ENCODE data around the gene VARS2. TPM values are rescaled to one million over a fixed set of nuclear protein-coding genes. Genes with fewer than 3 reads are reported as not detected.
"Not testable (repeated sequence)": the region's sequence is repeated elsewhere in the genome, so short reads cannot be mapped to it uniquely, and the experiment has no call there.

Gene VARS2
- total and polyA plus RNA-seq, 8 donors, result 34.0 to 54.3 (median 44.7) TPM

DNA sequence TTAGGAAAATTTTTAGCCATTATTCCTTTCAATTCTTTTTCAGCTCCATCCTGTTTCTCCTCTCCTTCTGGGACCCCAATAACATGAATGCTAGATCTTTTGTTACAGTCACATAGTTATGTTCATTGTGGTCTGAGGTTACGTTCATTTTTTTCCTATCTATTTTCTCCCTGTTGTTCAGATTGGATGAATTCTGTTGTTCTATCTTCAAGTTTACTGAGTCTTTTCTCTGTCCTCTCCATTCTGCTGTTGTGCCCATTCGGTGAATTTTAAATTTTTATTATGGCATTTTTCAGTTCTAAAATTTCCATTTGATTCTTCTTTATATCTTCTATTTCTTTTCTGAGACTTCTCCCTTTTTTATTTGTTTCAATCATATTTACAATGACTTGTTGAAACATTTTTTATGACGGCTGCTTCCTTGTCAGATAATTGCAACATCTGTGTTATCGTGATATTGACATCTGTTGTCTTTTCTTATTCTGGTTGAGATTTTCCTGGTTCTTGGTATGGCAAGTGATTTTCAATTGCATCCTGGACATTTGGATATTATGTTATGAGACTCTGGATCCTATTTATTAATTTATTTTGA, 42.4 kb upstream of the VARS2 start:
- Histone ChIP-seq H3K9me3 (peaks cover 0 to 35% of the 10 kb centered on the region in 2 donors), H3K27ac (no peak overlapping the region), H3K36me3 (no peaks in the 10 kb centered on the region), H3K27me3 (no peaks in the 10 kb centered on the region), H3K4me1 (no peaks in the 10 kb centered on the region), H3K4me3 (no peak overlapping the region)
- TF ChIP-seq, protein P1, sequence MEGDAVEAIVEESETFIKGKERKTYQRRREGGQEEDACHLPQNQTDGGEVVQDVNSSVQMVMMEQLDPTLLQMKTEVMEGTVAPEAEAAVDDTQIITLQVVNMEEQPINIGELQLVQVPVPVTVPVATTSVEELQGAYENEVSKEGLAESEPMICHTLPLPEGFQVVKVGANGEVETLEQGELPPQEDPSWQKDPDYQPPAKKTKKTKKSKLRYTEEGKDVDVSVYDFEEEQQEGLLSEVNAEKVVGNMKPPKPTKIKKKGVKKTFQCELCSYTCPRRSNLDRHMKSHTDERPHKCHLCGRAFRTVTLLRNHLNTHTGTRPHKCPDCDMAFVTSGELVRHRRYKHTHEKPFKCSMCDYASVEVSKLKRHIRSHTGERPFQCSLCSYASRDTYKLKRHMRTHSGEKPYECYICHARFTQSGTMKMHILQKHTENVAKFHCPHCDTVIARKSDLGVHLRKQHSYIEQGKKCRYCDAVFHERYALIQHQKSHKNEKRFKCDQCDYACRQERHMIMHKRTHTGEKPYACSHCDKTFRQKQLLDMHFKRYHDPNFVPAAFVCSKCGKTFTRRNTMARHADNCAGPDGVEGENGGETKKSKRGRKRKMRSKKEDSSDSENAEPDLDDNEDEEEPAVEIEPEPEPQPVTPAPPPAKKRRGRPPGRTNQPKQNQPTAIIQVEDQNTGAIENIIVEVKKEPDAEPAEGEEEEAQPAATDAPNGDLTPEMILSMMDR (IDR thresholded peaks at IDR 0.05), result no peak
- intact Hi-C loops (cut with DNase I), result loop anchor here in 1 of 2 donors (10.0 kb wide), 1 partner anchor 137 kb away; no protein-coding TSS in a partner anchor
- no peak for DNase-seq
- ATAC-seq, result no peak

DNA sequence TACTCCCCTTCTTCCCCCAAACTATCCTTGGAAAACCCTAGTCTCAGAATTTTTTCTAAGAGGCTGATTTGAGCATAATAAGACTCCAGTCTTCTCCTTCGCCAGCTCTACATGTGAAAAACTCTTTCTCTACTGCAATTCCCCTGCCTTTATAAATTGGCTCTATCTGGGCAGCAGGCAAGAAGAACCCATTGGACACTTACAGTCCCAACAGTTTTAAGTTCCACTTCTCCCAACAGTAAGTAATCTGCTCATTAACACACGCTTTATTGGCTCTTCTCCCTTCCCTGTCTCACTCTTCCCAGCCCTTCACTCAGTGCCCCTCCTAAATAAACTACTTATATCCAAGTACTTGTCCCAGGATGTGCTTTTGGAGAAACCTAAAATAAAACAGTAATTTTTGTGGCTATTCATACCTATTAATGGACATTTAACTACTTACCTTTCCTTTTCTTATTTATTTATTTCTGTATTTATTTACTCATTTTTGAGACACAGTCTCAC, 40.8 kb upstream of the VARS2 start:
- Histone ChIP-seq H3K27me3 (no peaks in the 10 kb centered on the region), H3K9me3 (peaks cover 0 to 31% of the 10 kb centered on the region in 2 donors), H3K4me3 (no peak overlapping the region), H3K36me3 (no peaks in the 10 kb centered on the region), H3K4me1 (peaks cover 9 to 11% of the 10 kb centered on the region in 2 donors), H3K27ac (no peak overlapping the region)
- intact Hi-C loops (cut with DNase I), result loop anchor here in 1 of 2 donors (10.0 kb wide), 1 partner anchor 138 kb away; no protein-coding TSS in a partner anchor
- ATAC-seq, result no peak
- no peak for DNase-seq
- TF ChIP-seq, protein P1 (IDR thresholded peaks at IDR 0.05), result no peak

DNA sequence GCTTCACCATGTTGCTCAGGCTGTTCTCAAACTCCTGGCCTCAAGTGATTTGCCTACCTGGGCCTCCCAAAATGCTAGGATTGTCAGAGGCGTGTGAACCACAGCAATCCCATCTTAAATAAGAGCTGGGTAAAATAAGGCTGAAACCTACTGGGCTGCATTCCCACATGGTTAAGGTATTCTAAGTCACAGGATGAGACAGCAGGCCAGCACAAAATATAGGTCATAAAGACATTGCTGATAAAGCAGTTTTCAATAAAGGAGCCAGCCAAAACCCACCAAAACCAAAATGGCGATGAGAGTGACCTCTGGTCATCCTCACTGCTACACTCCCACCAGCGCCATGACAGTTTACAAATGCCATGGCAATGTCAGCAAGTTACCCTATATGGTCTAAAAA, 40.2 kb upstream of the VARS2 start:
- H3K27ac ChIP-seq, DNase-seq, ATAC-seq, H3K27me3 ChIP-seq, H3K4me3 ChIP-seq, H3K36me3 ChIP-seq: not testable (repeated sequence)
- H3K4me1 ChIP-seq, result peaks cover 9 to 11% of the 10 kb centered on the region in 2 donors
- intact Hi-C loops (cut with DNase I), result loop anchor here in 1 of 2 donors (10.0 kb wide), 1 partner anchor 139 kb away; no protein-coding TSS in a partner anchor
- peaks cover 0 to 26% of the 10 kb centered on the region in 2 donors for H3K9me3 ChIP-seq

DNA sequence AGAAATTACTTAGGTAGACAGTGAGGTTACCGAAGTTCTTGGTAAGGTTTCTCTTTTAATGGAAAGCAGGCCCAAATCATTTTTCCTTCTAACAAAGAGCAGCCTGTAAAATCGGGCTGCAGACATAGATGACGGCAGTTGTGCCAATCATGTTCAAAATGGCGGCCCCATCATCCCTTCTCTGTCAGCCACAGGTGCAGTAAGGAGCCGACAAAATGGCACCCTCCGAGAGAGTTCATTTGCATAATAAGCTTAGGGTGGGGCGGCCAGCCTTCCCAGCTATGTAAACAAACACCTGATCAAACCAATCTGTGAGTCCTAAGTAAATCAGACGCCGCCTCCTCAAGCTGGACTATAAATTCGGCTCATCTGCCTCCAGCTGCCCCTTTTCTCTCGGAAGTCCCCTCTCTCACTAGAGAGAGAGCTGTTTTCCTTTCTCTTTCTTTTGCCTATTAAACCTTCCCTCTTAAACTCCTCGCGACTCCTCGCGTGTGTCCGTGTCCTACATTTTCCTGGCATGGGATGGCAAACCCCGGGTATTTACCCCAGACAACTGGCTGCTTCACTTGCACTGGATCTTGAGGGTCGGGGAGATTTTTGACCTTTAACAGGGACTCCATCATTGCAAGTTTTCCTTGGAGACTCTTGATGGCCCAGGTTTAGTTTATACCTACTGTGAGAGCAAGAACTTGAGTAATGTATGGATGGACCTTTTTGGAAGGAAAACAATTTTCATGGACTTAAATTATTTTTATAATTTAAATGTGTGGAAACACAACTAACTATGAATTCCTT, 38.6 kb upstream of the VARS2 start:
- Histone ChIP-seq H3K27me3 (no peaks in the 10 kb centered on the region), H3K4me1 (peaks cover 9 to 11% of the 10 kb centered on the region in 2 donors), H3K36me3 (no peaks in the 10 kb centered on the region), H3K4me3 (no peak overlapping the region), H3K9me3 (peaks cover 0 to 13% of the 10 kb centered on the region in 2 donors), H3K27ac (no peak overlapping the region)
- DNase-seq, result no peak
- TF ChIP-seq, protein P1 (IDR thresholded peaks at IDR 0.05), result no peak
- intact Hi-C loops (cut with DNase I), result loop anchor here in 1 of 2 donors (5.0 to 10.0 kb wide), 2 partner anchors 43 to 141 kb away; no protein-coding TSS in a partner anchor
- no peak for ATAC-seq

DNA sequence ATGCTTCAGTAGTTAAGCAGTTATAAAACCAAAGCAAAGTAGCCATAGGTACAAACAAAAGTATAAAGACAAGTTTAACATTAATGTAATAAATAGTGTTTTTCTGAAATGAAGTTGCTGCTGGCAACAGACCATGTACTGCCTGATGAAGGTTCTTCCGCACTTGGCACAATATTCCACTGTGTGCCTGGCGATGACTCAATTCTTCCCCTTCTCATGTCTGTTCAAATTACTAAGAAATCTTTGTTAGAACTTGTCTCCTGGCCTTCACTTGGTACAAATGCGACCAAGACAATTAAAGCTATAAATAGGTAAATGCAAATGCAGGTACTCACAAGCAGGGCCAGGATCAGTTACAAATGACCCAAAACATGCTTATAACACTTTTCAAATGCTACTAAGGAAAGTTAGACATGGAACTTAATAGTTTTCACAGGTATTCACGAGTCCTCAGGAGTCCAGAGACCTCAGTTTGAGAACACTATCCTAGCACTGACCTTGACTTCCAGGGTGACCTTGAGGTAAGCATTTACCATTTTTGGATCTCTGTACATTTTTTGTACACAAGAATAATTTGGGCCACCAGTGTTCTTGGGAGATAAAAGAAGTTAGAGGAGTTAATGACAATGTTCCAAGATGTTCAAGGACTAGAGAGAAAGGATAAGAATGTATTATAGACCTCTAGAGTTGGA, 37.9 kb upstream of the VARS2 start:
- no peaks in the 10 kb centered on the region for H3K27me3 ChIP-seq
- H3K4me1 ChIP-seq, result peaks cover 9 to 11% of the 10 kb centered on the region in 2 donors
- H3K4me3 ChIP-seq, result no peak overlapping the region
- ATAC-seq (no peak), DNase-seq (no peak)
- intact Hi-C loops (cut with DNase I), result loop anchor here in 1 of 2 donors (5.0 to 10.0 kb wide), 2 partner anchors 44 to 141 kb away; no protein-coding TSS in a partner anchor
- peaks cover 0 to 9% of the 10 kb centered on the region in 2 donors for H3K9me3 ChIP-seq
- TF ChIP-seq, protein P1 (IDR thresholded peaks at IDR 0.05), result no peak
- H3K36me3 ChIP-seq, result no peaks in the 10 kb centered on the region
- H3K27ac ChIP-seq, result no peak overlapping the region
